Tibial artery (tissue), 4 donors: ENCODE data around the gene GBX2.

Experiments
- DNase-seq, 2 donors: peaks; one replicate each; pipeline ENCODE4 v3.0.0-alpha.2; 2019
- H3K27ac ChIP-seq, 2 donors: fragments of 200-600 bp; sonication (generic) in 1 of 2; 1 replicate in 1 of 2; 2 replicates in 1 of 2; pipeline ENCODE4 v1.5.1; 2018 to 2019; ENCODE audit warnings: mild to moderate bottlenecking in 1 of 2
- H3K27me3 ChIP-seq, 2 donors: fragments of 200-600 bp; sonication (generic) in 1 of 2; one replicate each; pipeline versions ENCODE4 v1.5.1 to v1.6.0; 2016 to 2019
- H3K36me3 ChIP-seq, 3 donors: fragments of 200-600 bp; sonication (generic) in 2 of 3; one replicate each; pipeline ENCODE4 v1.5.1; 2016 to 2019; ENCODE audit warnings: mild to moderate bottlenecking in 2 of 3
- H3K4me1 ChIP-seq, 4 donors: fragments of 200-600 bp; sonication (generic) in 2 of 4; 1 replicate in 3 of 4; 2 replicates in 1 of 4; pipeline ENCODE4 v1.5.1; 2016 to 2019
- H3K4me3 ChIP-seq, 2 donors: fragments of 200-600 bp; sonication (generic) in 1 of 2; 1 replicate in 1 of 2; 2 replicates in 1 of 2; pipeline ENCODE4 v1.5.1; 2018 to 2019; ENCODE audit warnings: mild to moderate bottlenecking in 2 of 2
- H3K9me3 ChIP-seq, 3 donors: fragments of 200-600 bp; sonication (generic) in 1 of 3; one replicate each; pipeline ENCODE4 v1.5.1; 2016 to 2019
- intact Hi-C: fragments of 100-400 bp; cut with DNase I; formaldehyde crosslinking; loops from one replicate; pipeline ENCODE4 v1.15.0; 2023; ENCODE audit warnings: low total_unique reads
- TF ChIP-seq, protein P1 (sequence below), 2 experiments: fragments of 200-600 bp in 1 of 2; fragments of 450-650 bp in 1 of 2; IDR thresholded peaks; one replicate each; pipeline ENCODE4 v1.5.1; 2017 to 2019; ENCODE audit warnings: antibody characterized with exemption in 2 of 2, mild to moderate bottlenecking in 1 of 2, moderate library complexity in 1 of 2

The GBX2 gene

DNA sequence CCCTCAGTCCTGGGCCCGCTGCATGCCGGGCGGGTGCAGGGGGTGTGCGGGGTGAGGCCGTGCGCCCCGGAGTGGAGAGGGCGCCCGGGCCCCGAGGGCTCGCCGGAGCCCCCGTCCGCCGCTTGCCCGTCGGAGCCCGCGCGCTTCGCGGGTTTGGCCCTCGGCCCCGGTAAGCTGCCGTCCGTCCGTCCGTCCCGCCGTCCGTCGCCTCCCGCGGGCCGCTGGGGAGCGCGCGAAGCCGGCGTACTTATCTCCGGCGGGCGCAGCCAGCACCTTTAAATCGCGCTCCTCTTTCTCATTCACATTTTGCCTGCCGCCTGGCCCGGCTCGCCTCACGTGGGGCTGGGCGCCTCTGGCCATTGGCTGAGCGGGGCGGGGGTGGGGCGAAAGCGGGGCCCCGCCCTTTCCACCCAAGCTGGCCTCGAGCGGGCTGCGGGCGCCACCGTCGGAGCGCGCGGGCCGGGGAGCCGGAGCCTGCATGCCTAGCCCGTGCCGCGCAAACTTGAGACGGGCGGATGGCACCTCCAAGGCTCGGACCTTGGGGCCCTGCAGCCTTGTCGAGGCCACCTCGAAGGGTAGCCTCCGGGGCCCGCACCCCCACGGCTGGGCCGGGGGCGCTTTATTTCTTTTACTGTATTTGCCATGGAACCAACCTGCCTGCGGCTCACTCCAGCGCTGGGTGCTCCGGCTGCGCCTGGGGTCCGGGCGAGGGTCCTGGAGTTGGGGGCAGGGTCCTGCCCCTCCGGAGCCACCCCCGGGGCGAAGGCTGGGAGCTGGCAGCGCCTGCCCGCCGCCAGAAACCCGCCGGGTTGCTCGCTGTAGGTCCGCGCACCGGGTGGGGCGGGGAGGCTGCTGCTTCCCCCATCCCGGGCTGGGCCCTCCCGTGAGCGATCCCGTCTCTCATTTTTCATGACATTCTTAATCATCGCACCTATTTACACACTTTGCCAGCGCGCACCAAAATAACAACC is at the start of gene GBX2:
Gene GBX2 (minus strand): TSS at position 277 of the 971 bp plus-strand sequence. CDS start 415 bp downstream, outside the sequence.
- intact Hi-C loops = no loop called here
- Histone ChIP-seq H3K9me3 (no peaks in the 10 kb centered on the region), H3K27me3 (peaks cover 18 to 100% of the 10 kb centered on the region in 2 donors), H3K4me1 (peaks cover 0 to 83% (median 56%) of the 10 kb centered on the region in 4 donors), H3K4me3 (peak within 1 kb of the TSS; percentile 29 to 49), H3K36me3 (no peaks in the 10 kb centered on the region), H3K27ac (no peak within 1 kb of the TSS)
- TF ChIP-seq, protein P1, sequence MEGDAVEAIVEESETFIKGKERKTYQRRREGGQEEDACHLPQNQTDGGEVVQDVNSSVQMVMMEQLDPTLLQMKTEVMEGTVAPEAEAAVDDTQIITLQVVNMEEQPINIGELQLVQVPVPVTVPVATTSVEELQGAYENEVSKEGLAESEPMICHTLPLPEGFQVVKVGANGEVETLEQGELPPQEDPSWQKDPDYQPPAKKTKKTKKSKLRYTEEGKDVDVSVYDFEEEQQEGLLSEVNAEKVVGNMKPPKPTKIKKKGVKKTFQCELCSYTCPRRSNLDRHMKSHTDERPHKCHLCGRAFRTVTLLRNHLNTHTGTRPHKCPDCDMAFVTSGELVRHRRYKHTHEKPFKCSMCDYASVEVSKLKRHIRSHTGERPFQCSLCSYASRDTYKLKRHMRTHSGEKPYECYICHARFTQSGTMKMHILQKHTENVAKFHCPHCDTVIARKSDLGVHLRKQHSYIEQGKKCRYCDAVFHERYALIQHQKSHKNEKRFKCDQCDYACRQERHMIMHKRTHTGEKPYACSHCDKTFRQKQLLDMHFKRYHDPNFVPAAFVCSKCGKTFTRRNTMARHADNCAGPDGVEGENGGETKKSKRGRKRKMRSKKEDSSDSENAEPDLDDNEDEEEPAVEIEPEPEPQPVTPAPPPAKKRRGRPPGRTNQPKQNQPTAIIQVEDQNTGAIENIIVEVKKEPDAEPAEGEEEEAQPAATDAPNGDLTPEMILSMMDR (IDR thresholded peaks at IDR 0.05) = no peak
- no peak for DNase-seq

GRCh38 chr2:236217926-236218325 is 49.7 kb upstream of the GBX2 start:
- Histone ChIP-seq H3K27ac (no peak overlapping the region), H3K27me3 (peaks cover 0 to 34% of the 10 kb centered on the region in 2 donors), H3K36me3 (no peaks in the 10 kb centered on the region), H3K9me3 (peaks cover 0 to 4% (median 0%) of the 10 kb centered on the region in 3 donors), H3K4me1 (no peaks in the 10 kb centered on the region), H3K4me3 (no peak overlapping the region)
- peak in 1 of 2 donors; percentile 9 for DNase-seq
- intact Hi-C loops = no loop called here
- TF ChIP-seq, protein P1 (IDR thresholded peaks at IDR 0.05) = no peak

DNA sequence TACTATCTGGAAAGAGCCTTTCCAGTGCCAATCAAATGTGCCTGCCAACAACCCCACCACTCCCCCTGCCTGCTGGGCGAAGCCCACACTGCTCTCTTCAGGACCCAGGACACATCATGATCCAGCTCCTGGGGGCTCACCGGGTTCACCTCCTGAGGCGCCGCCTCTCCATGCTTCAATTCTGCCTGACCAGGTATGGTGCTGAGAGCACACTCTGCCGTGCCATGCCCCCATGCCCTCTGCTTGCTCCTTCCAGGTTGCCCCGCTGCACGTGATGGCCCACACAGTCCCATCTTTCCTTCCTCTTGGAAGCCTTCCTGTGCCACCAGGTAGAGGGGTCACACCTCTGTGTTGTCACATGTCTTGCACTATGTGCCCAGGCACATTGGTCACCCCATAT is 48.5 kb upstream of the GBX2 start:
- intact Hi-C loops = no loop called here
- Histone ChIP-seq H3K4me1 (no peaks in the 10 kb centered on the region), H3K36me3 (no peaks in the 10 kb centered on the region), H3K27me3 (peaks cover 0 to 38% of the 10 kb centered on the region in 2 donors), H3K9me3 (peaks cover 0 to 4% (median 0%) of the 10 kb centered on the region in 3 donors), H3K4me3 (no peak overlapping the region), H3K27ac (no peak overlapping the region)
- peak in 1 of 2 donors; percentile 43 for DNase-seq
- TF ChIP-seq, protein P1 (IDR thresholded peaks at IDR 0.05) = no peak

DNA sequence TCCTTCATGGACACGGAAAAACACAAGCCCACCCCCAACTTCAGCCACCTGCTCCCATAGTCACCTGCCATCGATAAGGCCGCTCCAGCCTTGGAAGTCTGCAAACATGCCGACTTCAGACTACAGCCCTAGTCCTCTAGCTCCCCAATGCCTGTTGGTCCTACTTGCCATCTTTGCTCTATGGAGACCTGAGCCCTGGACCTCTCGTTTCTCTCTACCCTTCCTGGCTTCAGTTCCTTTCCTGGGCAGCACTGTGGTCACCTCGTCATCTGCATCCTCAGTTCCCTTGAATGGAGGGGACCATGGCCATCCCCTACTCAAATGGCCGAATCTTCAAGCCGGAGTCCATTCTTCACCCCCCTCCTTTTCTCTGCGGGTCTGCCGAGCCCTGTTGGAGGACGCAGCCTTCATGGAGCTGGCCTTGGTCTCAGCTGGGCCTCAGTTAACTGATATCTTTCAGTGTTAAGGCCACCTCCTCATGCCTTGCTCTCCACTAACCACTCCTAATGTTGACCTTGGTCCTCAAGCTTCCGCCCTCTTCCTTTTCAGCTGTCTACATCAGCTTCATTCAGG is 47.7 kb upstream of the GBX2 start:
- TF ChIP-seq, protein P1 (IDR thresholded peaks at IDR 0.05) = no peak
- peak in 1 of 2 donors; percentile 34 for DNase-seq
- peaks cover 0 to 44% of the 10 kb centered on the region in 2 donors for H3K27me3 ChIP-seq
- peaks cover 0 to 4% (median 0%) of the 10 kb centered on the region in 3 donors for H3K9me3 ChIP-seq
- no peaks in the 10 kb centered on the region for H3K36me3 ChIP-seq
- intact Hi-C loops = no loop called here
- H3K4me1 ChIP-seq = no peaks in the 10 kb centered on the region
- no peak overlapping the region for H3K4me3 ChIP-seq
- no peak overlapping the region for H3K27ac ChIP-seq

- TF ChIP-seq, protein P1 (IDR thresholded peaks at IDR 0.05) = no peak
- peaks cover 0 to 4% (median 0%) of the 10 kb centered on the region in 3 donors for H3K9me3 ChIP-seq
- DNase-seq = no peak
- H3K4me1 ChIP-seq = no peaks in the 10 kb centered on the region
- intact Hi-C loops = no loop called here
- H3K27ac ChIP-seq = no peak overlapping the region
- peaks cover 0 to 44% of the 10 kb centered on the region in 2 donors for H3K27me3 ChIP-seq
- no peaks in the 10 kb centered on the region for H3K36me3 ChIP-seq
- H3K4me3 ChIP-seq = no peak overlapping the region
Observed at GRCh38 chr2:236215196-236215595, 47.0 kb upstream of the GBX2 start.
